ENCODE measurements around the gene BOD1. TPM values are rescaled to one million over a fixed set of nuclear protein-coding genes. Genes with fewer than 3 reads are reported as not detected.

Gene BOD1
- total and polyA plus RNA-seq, 9 of the 15 experiments (the other 6 are each of a cell fraction or from before 2014, with no cell fraction given), result 10.1 to 31.6 (median 22.6) TPM

DNA sequence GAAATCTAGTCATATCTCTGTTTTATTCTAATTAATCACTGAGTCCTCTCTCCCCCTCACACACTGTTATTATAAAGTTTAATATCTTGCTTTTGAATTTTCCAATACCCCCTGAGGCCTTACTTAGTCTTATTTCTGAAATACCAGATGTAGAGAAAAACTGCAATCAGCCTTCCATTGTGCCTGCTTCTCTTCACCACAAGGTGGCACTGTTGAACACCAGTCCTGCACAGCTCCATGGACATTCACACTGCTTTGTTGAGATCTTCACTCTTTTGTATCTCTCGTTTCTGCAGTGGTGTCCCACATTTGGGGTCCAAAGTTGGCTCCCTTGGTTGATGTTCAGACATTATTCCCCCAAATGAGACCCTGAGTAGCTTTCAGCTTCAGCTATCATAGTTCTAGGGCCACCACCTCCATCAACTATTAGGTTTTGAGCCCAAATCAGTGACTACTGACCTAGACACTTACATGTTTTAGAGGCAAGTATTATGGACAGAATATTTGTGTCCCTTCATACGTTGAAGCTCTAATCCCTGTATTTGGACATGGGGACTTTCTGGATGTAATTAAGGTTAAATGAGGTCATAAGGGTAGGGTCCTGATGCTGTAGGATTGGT lies 24.3 kb downstream of the BOD1 start (continued):
- TF ChIP-seq, protein P1, sequence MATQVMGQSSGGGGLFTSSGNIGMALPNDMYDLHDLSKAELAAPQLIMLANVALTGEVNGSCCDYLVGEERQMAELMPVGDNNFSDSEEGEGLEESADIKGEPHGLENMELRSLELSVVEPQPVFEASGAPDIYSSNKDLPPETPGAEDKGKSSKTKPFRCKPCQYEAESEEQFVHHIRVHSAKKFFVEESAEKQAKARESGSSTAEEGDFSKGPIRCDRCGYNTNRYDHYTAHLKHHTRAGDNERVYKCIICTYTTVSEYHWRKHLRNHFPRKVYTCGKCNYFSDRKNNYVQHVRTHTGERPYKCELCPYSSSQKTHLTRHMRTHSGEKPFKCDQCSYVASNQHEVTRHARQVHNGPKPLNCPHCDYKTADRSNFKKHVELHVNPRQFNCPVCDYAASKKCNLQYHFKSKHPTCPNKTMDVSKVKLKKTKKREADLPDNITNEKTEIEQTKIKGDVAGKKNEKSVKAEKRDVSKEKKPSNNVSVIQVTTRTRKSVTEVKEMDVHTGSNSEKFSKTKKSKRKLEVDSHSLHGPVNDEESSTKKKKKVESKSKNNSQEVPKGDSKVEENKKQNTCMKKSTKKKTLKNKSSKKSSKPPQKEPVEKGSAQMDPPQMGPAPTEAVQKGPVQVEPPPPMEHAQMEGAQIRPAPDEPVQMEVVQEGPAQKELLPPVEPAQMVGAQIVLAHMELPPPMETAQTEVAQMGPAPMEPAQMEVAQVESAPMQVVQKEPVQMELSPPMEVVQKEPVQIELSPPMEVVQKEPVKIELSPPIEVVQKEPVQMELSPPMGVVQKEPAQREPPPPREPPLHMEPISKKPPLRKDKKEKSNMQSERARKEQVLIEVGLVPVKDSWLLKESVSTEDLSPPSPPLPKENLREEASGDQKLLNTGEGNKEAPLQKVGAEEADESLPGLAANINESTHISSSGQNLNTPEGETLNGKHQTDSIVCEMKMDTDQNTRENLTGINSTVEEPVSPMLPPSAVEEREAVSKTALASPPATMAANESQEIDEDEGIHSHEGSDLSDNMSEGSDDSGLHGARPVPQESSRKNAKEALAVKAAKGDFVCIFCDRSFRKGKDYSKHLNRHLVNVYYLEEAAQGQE (IDR thresholded peaks at IDR 0.05; ENCODE audit: borderline replicate concordance), result peak; percentile 52; the same call in 1 of the 2 replicates
- TF ChIP-seq, protein P1 (CRISPR knock-in tag; IDR thresholded peaks at IDR 0.05; ENCODE audit: low read depth), result no peak
- TF ChIP-seq STAG1 (CRISPR knock-in tag; IDR thresholded peaks at IDR 0.05; ENCODE audit: borderline replicate concordance) (peak; percentile 68; the same call in 1 of the 2 replicates), ZNF134 (CRISPR knock-in tag; conservative IDR thresholded peaks at IDR 0.05) (no peak), NBN (IDR thresholded peaks at IDR 0.05; ENCODE audit: low read depth) (0 out of 2 replicates have a peak, but pooled peaks have one; percentile 35), ARNT (IDR thresholded peaks at IDR 0.05) (0 out of 4 replicates have a peak, but pooled peaks of 1 of the 2 experiments have one; percentile 45), TRIM28 (IDR thresholded peaks at IDR 0.05) (peak; percentile 99), XRCC3 (IDR thresholded peaks at IDR 0.05) (peak; percentile 58; the same call in 1 of the 2 replicates)
- TF ChIP-seq, protein P2, sequence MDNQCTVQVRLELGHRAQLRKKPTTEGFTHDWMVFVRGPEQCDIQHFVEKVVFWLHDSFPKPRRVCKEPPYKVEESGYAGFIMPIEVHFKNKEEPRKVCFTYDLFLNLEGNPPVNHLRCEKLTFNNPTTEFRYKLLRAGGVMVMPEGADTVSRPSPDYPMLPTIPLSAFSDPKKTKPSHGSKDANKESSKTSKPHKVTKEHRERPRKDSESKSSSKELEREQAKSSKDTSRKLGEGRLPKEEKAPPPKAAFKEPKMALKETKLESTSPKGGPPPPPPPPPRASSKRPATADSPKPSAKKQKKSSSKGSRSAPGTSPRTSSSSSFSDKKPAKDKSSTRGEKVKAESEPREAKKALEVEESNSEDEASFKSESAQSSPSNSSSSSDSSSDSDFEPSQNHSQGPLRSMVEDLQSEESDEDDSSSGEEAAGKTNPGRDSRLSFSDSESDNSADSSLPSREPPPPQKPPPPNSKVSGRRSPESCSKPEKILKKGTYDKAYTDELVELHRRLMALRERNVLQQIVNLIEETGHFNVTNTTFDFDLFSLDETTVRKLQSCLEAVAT (IDR thresholded peaks at IDR 0.05), result 0 out of 4 replicates have a peak, but pooled peaks of 1 of the 2 experiments have one; percentile 61

Data from K562 (cell line).